K562 (cell line): ENCODE measurements around the gene TAS2R4. TPM values are rescaled to one million over a fixed set of nuclear protein-coding genes. Genes with fewer than 3 reads are reported as not detected.

Source experiments
- ATF7 ChIP-seq: fragments of 450-650 bp; IDR thresholded peaks from 2 replicates; pipeline ENCODE4 v1.7.1; 2014; ENCODE audit warnings: mild to moderate bottlenecking, moderate library complexity
- CBX5 ChIP-seq: IDR thresholded peaks from 2 replicates; pipeline ENCODE4 v1.6.1; 2014; ENCODE audit warnings: low read depth, borderline replicate concordance
- EGR1 ChIP-seq: fragments of 450-650 bp; conservative IDR thresholded peaks from 2 replicates; pipeline ENCODE4 v1.6.1; 2017; ENCODE audit warnings: mild to moderate bottlenecking
- KDM5B ChIP-seq: fragments of 200-600 bp; sonication (generic); IDR thresholded peaks from 2 replicates; pipeline ENCODE4 v1.6.1; 2012; ENCODE audit warnings: low read depth, mild to moderate bottlenecking, moderate library complexity, low read length, control low read depth, inconsistent platforms; ENCODE audit not compliant: insufficient replicate concordance
- KLF1 ChIP-seq: fragments of 450-650 bp; IDR thresholded peaks from 2 replicates; pipeline ENCODE4 v1.6.1; 2016; ENCODE audit warnings: missing genetic modification characterization, missing compliant biosample characterization
- L3MBTL2 ChIP-seq: fragments of 450-650 bp; IDR thresholded peaks from 2 replicates; pipeline ENCODE4 v1.6.1; 2016; ENCODE audit warnings: mild to moderate bottlenecking, moderate library complexity
- MCM3 ChIP-seq: fragments of 450-650 bp; IDR thresholded peaks from 2 replicates; pipeline ENCODE4 v1.6.1; 2016
- POLR2H ChIP-seq: IDR thresholded peaks from 2 replicates; pipeline ENCODE4 v1.6.1; 2016; ENCODE audit warnings: missing genetic modification characterization, low read depth, mild to moderate bottlenecking, control low read depth, missing compliant biosample characterization, moderate library complexity
- TAF1 ChIP-seq: IDR thresholded peaks from 2 replicates; pipeline ENCODE4 v1.6.1; 2011; ENCODE audit warnings: mild to moderate bottlenecking, low read length, moderate library complexity; ENCODE audit not compliant: insufficient read depth, control insufficient read depth, severe bottlenecking; ENCODE audit errors: extremely low read depth
- TOE1 ChIP-seq, 2 experiments: fragments of 450-650 bp in 1 of 2; sonication (generic) in 1 of 2; formaldehyde crosslinking in 1 of 2; IDR thresholded peaks; 2 replicates each; pipeline versions ENCODE4 v1.7.1 to v1.8.0; 2016 to 2022; ENCODE audit warnings: borderline replicate concordance in 2 of 2, mild to moderate bottlenecking in 2 of 2, antibody characterized with exemption in 1 of 2, inconsistent platforms in 1 of 2, low read depth in 1 of 2, missing genetic modification reagents in 1 of 2, moderate library complexity in 1 of 2
- ZBED1 ChIP-seq: IDR thresholded peaks from 2 replicates; pipeline ENCODE4 v1.6.1; 2014
- ZFP1 ChIP-seq: fragments of 450-650 bp; formaldehyde crosslinking; IDR thresholded peaks from 2 replicates; pipeline ENCODE4 v1.4.0; 2020; ENCODE audit warnings: mild to moderate bottlenecking, mixed read lengths
- ZNF212 ChIP-seq: fragments of 450-650 bp; formaldehyde crosslinking; IDR thresholded peaks from 2 replicates; pipeline ENCODE4 v1.4.0; 2020; ENCODE audit warnings: mild to moderate bottlenecking
- ZNF583 ChIP-seq: fragments of 250-450 bp; sonication (Bioruptor Pico); IDR thresholded peaks from 2 replicates; pipeline ENCODE4 v1.4.0; 2020
- ZNF696 ChIP-seq: fragments of 250-450 bp; sonication (Bioruptor Pico); conservative IDR thresholded peaks from 2 replicates; pipeline ENCODE4 v1.4.0; 2020; ENCODE audit warnings: mild to moderate bottlenecking, moderate library complexity
- ZNF77 ChIP-seq: fragments of 250-450 bp; sonication (Bioruptor Pico); IDR thresholded peaks from 2 replicates; pipeline ENCODE4 v1.5.0; 2020
- polyA plus RNA-seq, 8 experiments: library from polyadenylated mRNA; depleted of rRNA in 4 of 8; stranded (reverse) in 5 of 8; unstranded in 3 of 8; fragments of >200 nt; fragmentation: Nextera tagmentation in 2 of 8; fragmentation: Illumina TruSeq in 1 of 8; extraction: Ambion mirVana in 2 of 8; extraction: Trizol in 1 of 8; gene quantifications; 2 replicates each; pipeline versions ENCODE4 v1.2.1 to v1.2.3, GENCODE V29; 2011 to 2014; ENCODE audit warnings: inconsistent platforms in 1 of 8, missing spikeins in 1 of 8
- total RNA-seq, 7 experiments: library from RNA; depleted of rRNA in 6 of 7; stranded (reverse); fragments of >200 nt in 6 of 7; fragmentation: Illumina TruSeq in 2 of 7; extraction: Trizol in 2 of 7; gene quantifications; 2 replicates each; pipeline versions ENCODE4 v1.2.1 to v1.2.3, GENCODE V29; 2011 to 2021; ENCODE audit warnings: low replicate concordance in 1 of 7
- TF ChIP-seq, protein P1 (sequence below), 2 experiments: fragments of 200-800 bp in 1 of 2; sonication (Bioruptor generic) in 1 of 2; sonication (generic) in 1 of 2; formaldehyde crosslinking in 1 of 2; IDR thresholded peaks in 1 of 2; conservative IDR thresholded peaks in 1 of 2; 2 replicates each; pipeline versions ENCODE4 v1.5.0 to v1.6.1; 2016 to 2020; ENCODE audit warnings: missing compliant biosample characterization in 1 of 2, missing genetic modification characterization in 1 of 2, missing genetic modification reagents in 1 of 2
- TF ChIP-seq, protein P2 (sequence below): fragments of 250-450 bp; sonication (Bioruptor Pico); IDR thresholded peaks from 2 replicates; pipeline ENCODE4 v1.4.0; 2020; ENCODE audit warnings: mild to moderate bottlenecking
- TF ChIP-seq, protein P3 (sequence below): fragments of 250-450 bp; sonication (Bioruptor Pico); IDR thresholded peaks from 2 replicates; pipeline ENCODE4 v1.4.0; 2020; ENCODE audit warnings: mild to moderate bottlenecking, moderate library complexity
- TF ChIP-seq, protein P4 (sequence below): conservative IDR thresholded peaks from 2 replicates; pipeline ENCODE4 v1.6.1; 2011; ENCODE audit warnings: low read depth, mild to moderate bottlenecking, low read length; ENCODE audit not compliant: control insufficient read depth

TAS2R4 gene
- total and polyA plus RNA-seq, 9 of the 15 experiments (the other 6 are each of a cell fraction or from before 2014, with no cell fraction given) = 0.04 to 2.1 (median 0.68) TPM

DNA sequence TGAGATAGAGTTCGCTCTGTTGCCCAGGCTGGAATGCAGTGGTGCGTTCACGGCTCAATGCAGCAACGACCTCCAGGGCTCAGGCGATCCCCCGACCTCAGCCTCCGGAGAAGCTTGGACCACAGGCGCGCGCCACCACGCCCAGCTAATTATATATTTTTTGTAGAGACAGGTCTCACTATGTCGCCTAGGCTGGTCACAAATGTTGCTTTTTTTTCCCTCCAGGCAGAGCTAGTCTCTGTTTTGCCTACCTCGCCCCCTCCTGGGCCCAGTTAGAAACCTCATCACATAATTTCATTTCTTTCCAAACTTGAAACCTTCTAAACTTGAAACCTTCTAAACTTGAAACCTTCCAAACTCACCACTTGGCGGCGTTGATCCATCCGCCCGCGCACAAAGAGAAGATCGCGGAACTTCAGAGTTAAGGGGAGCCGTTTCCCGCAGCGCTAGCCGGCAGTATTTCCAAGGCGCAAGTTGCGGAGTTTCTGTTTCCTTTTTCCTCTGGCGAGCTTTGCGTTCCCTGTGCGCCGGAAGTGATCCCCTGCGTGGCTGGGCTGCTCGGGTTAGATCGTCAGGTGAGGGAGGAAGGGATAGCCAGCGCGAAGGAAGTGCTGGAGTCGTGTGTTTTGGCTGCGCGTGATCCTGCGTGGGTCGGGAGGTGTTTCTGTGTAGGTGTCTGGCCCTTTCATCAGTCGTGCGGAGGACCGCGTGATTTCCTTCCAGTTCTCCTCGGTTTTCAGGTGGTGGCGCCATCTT is 38.5 kb upstream of the TAS2R4 start, which contains the start of gene SSBP1 (continued):
- TF ChIP-seq CBX5 (peak; percentile 65; the same call in 1 of the 2 replicates), POLR2H (peak; percentile 92), KLF1 (tag) (no peak), ZFP1 (CRISPR knock-in tag) (no peak; the same call in 1 of the 2 replicates), ZNF77 (no peak), EGR1 (peak; percentile 97), ATF7 (peak; percentile 90), ZNF696 (CRISPR knock-in tag) (0 out of 2 replicates have a peak, but pooled peaks have one; percentile 36), TOE1 (IDR thresholded peaks at IDR 0.05; ENCODE audit: borderline replicate concordance) (peak; percentile 97), TOE1 (CRISPR knock-in tag; IDR thresholded peaks at IDR 0.05; ENCODE audit: borderline replicate concordance, low read depth) (no peak; the same call in 1 of the 2 replicates), L3MBTL2 (peak; percentile 72), ZBED1 (peak; percentile 87; the same call in 1 of the 2 replicates), MCM3 (no peak), ZNF583 (CRISPR knock-in tag) (peak; percentile 81; the same call in 1 of the 2 replicates), KDM5B (peak; percentile 99), ZNF212 (CRISPR knock-in tag) (no peak), TAF1 (peak; percentile 96)
- TF ChIP-seq, protein P1, sequence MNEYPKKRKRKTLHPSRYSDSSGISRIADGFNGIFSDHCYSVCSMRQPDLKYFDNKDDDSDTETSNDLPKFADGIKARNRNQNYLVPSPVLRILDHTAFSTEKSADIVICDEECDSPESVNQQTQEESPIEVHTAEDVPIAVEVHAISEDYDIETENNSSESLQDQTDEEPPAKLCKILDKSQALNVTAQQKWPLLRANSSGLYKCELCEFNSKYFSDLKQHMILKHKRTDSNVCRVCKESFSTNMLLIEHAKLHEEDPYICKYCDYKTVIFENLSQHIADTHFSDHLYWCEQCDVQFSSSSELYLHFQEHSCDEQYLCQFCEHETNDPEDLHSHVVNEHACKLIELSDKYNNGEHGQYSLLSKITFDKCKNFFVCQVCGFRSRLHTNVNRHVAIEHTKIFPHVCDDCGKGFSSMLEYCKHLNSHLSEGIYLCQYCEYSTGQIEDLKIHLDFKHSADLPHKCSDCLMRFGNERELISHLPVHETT (CRISPR knock-in tag; conservative IDR thresholded peaks at IDR 0.05 in 1 of 2, IDR thresholded peaks at IDR 0.05 in 1 of 2) = peak in 1 of 2 experiments; percentile 96; a peak in 2 of 4 replicates
- TF ChIP-seq, protein P2, sequence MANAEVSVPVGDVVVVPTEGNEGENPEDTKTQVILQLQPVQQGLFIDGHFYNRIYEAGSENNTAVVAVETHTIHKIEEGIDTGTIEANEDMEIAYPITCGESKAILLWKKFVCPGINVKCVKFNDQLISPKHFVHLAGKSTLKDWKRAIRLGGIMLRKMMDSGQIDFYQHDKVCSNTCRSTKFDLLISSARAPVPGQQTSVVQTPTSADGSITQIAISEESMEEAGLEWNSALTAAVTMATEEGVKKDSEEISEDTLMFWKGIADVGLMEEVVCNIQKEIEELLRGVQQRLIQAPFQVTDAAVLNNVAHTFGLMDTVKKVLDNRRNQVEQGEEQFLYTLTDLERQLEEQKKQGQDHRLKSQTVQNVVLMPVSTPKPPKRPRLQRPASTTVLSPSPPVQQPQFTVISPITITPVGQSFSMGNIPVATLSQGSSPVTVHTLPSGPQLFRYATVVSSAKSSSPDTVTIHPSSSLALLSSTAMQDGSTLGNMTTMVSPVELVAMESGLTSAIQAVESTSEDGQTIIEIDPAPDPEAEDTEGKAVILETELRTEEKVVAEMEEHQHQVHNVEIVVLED (CRISPR knock-in tag) = peak; percentile 91
- TF ChIP-seq, protein P3, sequence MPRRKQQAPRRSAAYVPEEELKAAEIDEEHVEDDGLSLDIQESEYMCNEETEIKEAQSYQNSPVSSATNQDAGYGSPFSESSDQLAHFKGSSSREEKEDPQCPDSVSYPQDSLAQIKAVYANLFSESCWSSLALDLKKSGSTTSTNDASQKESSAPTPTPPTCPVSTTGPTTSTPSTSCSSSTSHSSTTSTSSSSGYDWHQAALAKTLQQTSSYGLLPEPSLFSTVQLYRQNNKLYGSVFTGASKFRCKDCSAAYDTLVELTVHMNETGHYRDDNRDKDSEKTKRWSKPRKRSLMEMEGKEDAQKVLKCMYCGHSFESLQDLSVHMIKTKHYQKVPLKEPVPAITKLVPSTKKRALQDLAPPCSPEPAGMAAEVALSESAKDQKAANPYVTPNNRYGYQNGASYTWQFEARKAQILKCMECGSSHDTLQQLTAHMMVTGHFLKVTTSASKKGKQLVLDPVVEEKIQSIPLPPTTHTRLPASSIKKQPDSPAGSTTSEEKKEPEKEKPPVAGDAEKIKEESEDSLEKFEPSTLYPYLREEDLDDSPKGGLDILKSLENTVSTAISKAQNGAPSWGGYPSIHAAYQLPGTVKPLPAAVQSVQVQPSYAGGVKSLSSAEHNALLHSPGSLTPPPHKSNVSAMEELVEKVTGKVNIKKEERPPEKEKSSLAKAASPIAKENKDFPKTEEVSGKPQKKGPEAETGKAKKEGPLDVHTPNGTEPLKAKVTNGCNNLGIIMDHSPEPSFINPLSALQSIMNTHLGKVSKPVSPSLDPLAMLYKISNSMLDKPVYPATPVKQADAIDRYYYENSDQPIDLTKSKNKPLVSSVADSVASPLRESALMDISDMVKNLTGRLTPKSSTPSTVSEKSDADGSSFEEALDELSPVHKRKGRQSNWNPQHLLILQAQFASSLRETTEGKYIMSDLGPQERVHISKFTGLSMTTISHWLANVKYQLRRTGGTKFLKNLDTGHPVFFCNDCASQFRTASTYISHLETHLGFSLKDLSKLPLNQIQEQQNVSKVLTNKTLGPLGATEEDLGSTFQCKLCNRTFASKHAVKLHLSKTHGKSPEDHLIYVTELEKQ (CRISPR knock-in tag) = no peak
- TF ChIP-seq, protein P4, sequence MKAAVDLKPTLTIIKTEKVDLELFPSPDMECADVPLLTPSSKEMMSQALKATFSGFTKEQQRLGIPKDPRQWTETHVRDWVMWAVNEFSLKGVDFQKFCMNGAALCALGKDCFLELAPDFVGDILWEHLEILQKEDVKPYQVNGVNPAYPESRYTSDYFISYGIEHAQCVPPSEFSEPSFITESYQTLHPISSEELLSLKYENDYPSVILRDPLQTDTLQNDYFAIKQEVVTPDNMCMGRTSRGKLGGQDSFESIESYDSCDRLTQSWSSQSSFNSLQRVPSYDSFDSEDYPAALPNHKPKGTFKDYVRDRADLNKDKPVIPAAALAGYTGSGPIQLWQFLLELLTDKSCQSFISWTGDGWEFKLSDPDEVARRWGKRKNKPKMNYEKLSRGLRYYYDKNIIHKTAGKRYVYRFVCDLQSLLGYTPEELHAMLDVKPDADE = peak; percentile 87
